ENCODE data around the gene DOCK10.

Gene DOCK10

GRCh38 chr2:224796695-224797305 lies 245.5 kb downstream of the DOCK10 start:
- DNase-seq: no peak

DNA sequence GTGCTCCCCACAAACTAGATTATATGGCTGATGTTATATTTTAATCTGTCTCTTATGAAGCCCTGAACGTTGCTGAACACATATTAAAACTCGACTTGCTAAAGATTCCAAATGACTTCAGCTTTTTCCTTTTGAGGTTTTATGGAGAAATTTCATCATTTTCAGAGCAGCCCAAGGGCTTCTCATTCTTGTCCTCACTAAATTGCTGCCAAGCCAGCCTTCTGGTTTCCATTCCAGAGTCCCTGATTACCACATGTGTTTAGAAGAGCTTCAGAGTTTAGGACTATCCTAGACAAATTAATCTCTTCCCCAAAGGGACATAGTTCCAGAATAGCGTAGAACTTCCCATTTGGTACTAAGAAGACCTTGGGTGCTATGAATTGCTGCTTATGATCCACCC lies 248.3 kb downstream of the DOCK10 start:
- DNase-seq: no peak

- DNase-seq: no peak
Measured at GRCh38 chr2:224786848-224787247, 255.4 kb downstream of the DOCK10 start.

DNA sequence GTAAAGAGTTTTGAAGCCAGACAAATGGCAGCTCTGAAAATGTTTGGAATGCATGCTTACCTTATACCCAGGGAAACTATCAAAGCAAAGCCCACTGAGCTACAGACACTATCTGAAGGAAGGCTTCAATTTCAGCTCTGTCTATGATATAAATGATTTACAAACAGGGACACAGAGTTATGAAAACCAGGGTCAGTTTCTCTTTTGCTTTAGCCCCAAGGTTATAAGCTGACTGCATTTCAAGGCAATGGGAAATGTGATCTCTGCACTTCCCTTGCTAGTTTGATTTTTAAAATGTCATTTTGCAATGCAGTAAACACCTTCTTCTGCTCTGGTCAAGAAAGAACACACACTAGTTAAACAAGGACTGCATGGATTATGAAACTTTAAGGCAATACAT lies 260.9 kb downstream of the DOCK10 start:
- DNase-seq: no peak

DNA sequence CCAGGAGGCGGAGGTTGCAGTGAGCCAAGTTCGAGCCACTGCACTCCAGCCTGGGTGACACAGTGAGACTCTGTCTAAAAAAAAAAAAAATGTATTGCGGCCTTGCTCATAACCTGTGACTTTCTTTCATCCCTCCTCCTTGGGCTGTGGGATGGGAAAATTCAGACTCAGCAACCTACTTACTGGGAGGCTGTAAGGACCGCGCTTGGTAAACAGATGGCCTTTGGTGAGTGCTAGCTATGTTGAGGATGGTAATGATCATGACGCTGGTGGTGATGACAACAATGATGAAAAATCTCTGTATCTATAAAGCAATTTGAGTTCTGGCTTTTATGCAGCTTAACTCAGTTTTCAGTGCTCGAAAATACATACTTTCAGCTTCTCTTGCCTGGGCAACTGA lies 261.4 kb downstream of the DOCK10 start:
- DNase-seq: no peak

DNA sequence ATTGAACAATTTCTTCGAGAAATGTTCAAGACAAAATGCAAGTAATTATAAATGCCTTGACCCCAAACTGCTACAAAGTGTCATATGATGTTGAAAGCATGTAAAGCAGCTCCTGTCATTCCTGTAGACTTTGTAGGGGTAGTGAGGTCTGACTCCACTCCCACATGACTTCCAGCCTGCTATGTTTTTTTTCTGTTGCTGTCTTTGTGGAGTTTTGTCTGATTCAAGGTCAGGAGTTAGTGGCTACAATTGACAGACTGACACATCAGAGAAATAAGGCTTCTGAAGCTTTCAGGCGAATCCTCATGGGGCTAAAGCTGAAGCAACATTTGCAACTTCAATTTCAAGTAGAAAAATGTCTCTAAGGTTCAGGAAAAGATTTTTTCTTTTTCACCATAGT lies 262.2 kb downstream of the DOCK10 start:
- DNase-seq: no peak

DNA sequence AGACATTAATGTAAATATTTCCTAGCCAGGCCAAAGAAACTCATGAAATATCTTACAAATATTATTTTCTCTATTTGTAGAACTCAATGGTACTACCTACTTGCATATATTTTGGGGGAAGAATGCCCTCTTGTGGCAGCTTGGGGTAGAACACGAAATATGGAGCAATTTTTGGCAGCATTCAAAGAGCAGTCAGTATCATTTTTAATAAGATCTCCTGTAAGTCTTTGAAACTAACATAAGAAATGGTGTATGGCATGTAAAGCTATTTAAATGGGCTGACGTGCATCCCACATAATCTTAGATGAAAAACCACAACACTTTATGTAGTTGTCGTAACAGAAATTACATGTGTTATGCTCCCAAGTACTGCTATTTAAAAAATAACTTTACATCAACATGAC lies 263.8 kb downstream of the DOCK10 start:
- DNase-seq: peak in 35 of 58 donors; percentile 1 to 68 (median 9)

DNA sequence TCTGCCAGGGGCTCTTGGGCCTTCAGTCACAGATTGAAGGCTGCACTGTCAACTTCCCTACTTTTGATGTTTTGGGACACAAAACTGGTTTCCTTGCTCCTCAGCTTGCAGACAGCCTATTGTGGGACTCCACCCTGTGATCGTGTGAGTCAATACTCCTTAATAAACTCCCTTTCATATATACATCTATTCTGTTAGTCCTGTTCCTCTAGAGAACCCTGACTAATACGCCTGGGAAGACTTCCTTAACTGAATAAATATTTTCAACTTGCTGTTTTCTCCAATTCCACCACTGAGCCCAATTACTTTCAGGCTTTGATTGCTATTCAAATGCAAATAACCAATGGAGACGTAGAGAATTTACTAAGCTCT lies 264.7 kb downstream of the DOCK10 start:
- DNase-seq: no peak

GRCh38 chr2:224776795-224777558 lies 265.3 kb downstream of the DOCK10 start:
- no peak for DNase-seq

GRCh38 chr2:224775647-224776046 lies 266.6 kb downstream of the DOCK10 start:
- DNase-seq: no peak

GRCh38 chr2:224774735-224775134 lies 267.5 kb downstream of the DOCK10 start:
- DNase-seq: no peak

DNA sequence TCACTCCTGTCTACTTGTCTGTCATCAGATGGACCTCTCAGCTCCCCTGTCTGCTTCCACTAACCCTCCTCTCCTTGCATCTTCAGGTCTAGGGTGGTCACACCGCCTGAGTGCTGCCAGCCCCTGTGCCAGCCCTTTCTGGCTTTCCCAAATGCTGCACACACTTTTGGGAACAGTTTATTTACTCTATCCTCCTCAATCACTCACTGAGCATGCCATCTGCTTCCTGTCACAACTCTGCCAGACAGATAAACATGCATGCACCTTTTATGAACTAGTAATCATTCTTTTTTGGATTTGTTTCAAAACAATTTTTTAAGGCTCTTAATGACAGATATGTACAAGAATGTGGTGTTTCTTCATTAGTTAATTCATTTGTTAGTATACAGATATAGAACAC lies 269.8 kb downstream of the DOCK10 start:
- DNase-seq: no peak

- no peak for DNase-seq
Measured at GRCh38 chr2:224769489-224769888, 272.8 kb downstream of the DOCK10 start.

GRCh38 chr2:224764565-224765236 lies 277.6 kb downstream of the DOCK10 start:
- no peak for DNase-seq

GRCh38 chr2:224757934-224758548 lies 284.2 kb downstream of the DOCK10 start:
- no peak for DNase-seq

GRCh38 chr2:224753743-224754540 lies 288.3 kb downstream of the DOCK10 start:
- no peak for DNase-seq

GRCh38 chr2:224751996-224752698 lies 290.1 kb downstream of the DOCK10 start:
- DNase-seq: no peak

DNA sequence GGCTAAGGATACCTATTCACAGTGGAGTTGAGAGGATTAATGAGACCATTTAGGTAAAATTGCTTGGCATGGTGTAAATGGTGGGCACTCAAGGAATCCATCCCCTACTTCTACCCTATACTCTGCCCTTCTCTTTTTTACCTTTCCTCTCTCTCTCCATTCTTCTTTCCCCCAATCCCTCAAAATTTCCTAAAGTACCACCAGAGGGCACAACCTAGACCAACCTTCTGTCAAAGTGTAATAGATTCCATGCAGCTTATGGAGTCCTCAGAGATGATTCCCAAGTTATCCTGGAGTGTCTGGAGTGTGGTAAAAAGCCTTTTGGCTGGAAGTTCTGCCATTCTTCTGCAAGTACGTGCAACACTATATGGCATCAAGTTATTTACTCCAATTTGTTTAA lies 293.1 kb downstream of the DOCK10 start:
- DNase-seq: no peak

DNA sequence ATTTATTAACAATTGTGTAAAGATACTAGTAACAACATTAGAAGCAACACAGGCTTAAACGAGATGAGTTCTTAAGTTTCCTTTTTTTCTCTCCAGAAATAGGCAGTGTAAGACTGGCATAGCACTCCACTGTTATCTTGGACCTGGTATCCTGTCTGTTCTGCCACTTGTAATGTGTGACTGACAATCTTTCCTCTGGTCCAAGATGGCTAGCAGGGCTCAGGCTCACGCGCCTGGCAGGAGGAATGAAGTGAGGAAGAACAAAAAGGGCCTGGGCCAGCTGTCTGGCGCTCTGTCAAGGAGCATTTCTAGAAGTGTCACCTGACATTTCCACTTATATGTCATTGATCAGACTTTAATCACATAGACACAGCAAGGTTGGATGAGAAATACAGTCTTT lies 294.5 kb downstream of the DOCK10 start:
- DNase-seq: no peak

DNA sequence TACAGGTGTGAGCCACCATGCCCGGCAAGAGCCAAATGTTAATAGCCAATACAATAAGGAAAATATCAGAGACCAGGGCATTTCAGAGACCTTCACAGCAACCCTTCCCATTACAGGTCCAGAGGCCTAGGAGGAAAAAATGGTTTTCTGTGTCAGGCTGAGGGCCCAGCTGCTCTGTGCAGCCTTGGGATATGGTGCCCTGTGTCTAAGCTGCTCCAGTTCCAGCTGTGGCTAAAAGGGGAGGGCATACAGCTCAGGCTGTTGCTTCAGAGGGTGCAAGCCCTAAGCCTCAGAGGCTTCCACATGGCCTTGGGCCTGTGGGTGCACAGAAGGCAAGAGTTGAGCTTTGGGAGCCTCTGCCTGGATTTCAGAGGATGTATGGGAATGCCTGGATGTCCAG lies 306.0 kb downstream of the DOCK10 start:
- no peak for DNase-seq

- DNase-seq: no peak
Measured at GRCh38 chr2:224734949-224735348, 307.3 kb downstream of the DOCK10 start.
